Psoas muscle (tissue), 8 donors: ENCODE measurements around the gene DUOX2. TPM values are rescaled to one million over a fixed set of nuclear protein-coding genes. Genes with fewer than 3 reads are reported as not detected.

Experiments
- ATAC-seq, 4 donors: fragments of 200-7000 bp; cut with Tn5 transposase; one replicate each; pipeline ENCODE4 v1.9.1; 2020; ENCODE audit warnings: moderate library complexity in 3 of 4, mild to moderate bottlenecking in 2 of 4
- DNase-seq, 2 donors: peaks; one replicate each; pipeline ENCODE4 v3.0.0-alpha.2; 2020
- H3K27ac ChIP-seq: fragments of 200-600 bp; one replicate; pipeline ENCODE4 v1.8.0; 2022
- H3K27me3 ChIP-seq, 3 donors: fragments of 200-600 bp in 1 of 3; one replicate each; pipeline versions ENCODE4 v1.6.1 to v1.8.0; 2013 to 2022; ENCODE audit warnings: low read length in 2 of 3, mild to moderate bottlenecking in 2 of 3, moderate library complexity in 1 of 3; ENCODE audit not compliant: insufficient read depth in 3 of 3
- H3K36me3 ChIP-seq, 2 donors: fragments of 200-600 bp in 1 of 2; one replicate each; pipeline versions ENCODE4 v1.6.1 to v1.8.0; 2013 to 2022; ENCODE audit warnings: low read depth in 1 of 2, mild to moderate bottlenecking in 1 of 2, moderate library complexity in 1 of 2; ENCODE audit not compliant: insufficient read depth in 1 of 2
- H3K4me1 ChIP-seq: fragments of 200-600 bp; one replicate; pipeline ENCODE4 v1.8.0; 2022
- H3K4me3 ChIP-seq: fragments of 200-600 bp; one replicate; pipeline ENCODE4 v1.8.0; 2022; ENCODE audit warnings: mild to moderate bottlenecking
- H3K9me3 ChIP-seq: fragments of 200-600 bp; one replicate; pipeline ENCODE4 v1.8.0; 2022
- CTCF ChIP-seq: fragments of 200-600 bp; IDR thresholded peaks from one replicate; pipeline ENCODE4 v1.8.0; 2022; ENCODE audit warnings: antibody characterized with exemption
- WGBS, 3 donors: extraction: QIAGEN DNeasy Blood & Tissue Kit; methylation state at CpG; one replicate each; pipeline versions ENCODE4 v1.1.6 to v1.1.7; 2013; 5-methylcytosine and 5-hydroxymethylcytosine counted together
- intact Hi-C, 2 donors: fragments of 100-400 bp; cut with DNase I; formaldehyde crosslinking; loops; one replicate each; pipeline versions ENCODE4 v1.11.0 to v1.14.2; 2022
- polyA plus RNA-seq, 3 donors: library from polyadenylated mRNA; stranded (reverse); fragments of 200-250 nt; gene quantifications; one replicate each; pipeline ENCODE4 v1.2.3, GENCODE V29; 2013
- total RNA-seq, 4 donors: library from RNA; stranded (reverse); fragmentation: NEBNext Ultra II Directional in 2 of 4; extraction: Animal tissue kit (Norgen Biotek cat#: 25700) in 2 of 4; gene quantifications; one replicate each; pipeline versions ENCODE4 v1.2.1 to v1.2.4, GENCODE V29; 2021 to 2023
- donor health status: healthy with polysubstance abuse.
- donor health status: DM: no; HTN: no; CAD: no; lungs with moderate emphysema.
- donor health status: Bipolar disorder and iron deficiency.
- donor health status: healthy.
- donor health status: DM: yes; HTN: yes; CAD: no.
- donor health status: DM: no; HTN: no; CAD: no.
- donor health status: DM: no; HTN: no; CAD: no.
- donor health status: DM: yes; HTN: yes; CAD: no.

The DUOX2 gene
- total and polyA plus RNA-seq, 7 donors, result 0.01 to 0.73 (median 0.04) TPM; not detected in 2

DNA sequence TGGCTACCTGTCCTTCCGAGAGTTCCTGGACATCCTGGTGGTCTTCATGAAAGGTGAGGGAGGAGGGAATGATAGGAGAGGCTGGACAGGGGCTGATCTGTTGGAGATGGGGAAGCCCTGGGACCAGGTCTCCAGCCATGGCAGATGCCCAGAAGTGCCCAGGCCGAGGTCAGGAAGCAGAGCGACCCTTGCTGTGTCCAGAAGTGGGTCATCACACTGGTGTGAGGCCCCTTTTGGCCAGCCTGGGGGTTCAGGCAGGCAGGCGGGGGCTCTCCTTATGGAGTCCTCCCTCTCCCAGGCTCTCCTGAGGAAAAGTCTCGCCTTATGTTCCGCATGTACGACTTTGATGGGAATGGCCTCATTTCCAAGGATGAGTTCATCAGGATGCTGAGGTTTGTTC is 33.6 kb upstream of the DUOX2 start:
- Histone ChIP-seq H3K4me1 (no peaks in the 10 kb centered on the region), H3K4me3 (no peak overlapping the region), H3K9me3 (no peaks in the 10 kb centered on the region), H3K27me3 (no peaks in the 10 kb centered on the region), H3K36me3 (no peaks in the 10 kb centered on the region), H3K27ac (no peak overlapping the region)
- WGBS, 3 donors, result 86 to 96% (median 88%) methylated on average over 6 to 7 of the region's 7 CpGs
- ATAC-seq (no peak), DNase-seq (no peak)
- no peak for TF ChIP-seq CTCF
- intact Hi-C loops, result no loop called here

GRCh38 chr15:45146405-45146804 is 32.4 kb upstream of the DUOX2 start:
- no peak for ATAC-seq
- Histone ChIP-seq H3K9me3 (no peaks in the 10 kb centered on the region), H3K27me3 (no peaks in the 10 kb centered on the region), H3K4me1 (no peaks in the 10 kb centered on the region), H3K4me3 (no peak overlapping the region), H3K36me3 (no peaks in the 10 kb centered on the region), H3K27ac (no peak overlapping the region)
- DNase-seq, result no peak
- intact Hi-C loops, result no loop called here
- no peak for TF ChIP-seq CTCF
- 72 to 82% (median 73%) methylated on average over 4 of the region's 4 CpGs for WGBS, 3 donors

DNA sequence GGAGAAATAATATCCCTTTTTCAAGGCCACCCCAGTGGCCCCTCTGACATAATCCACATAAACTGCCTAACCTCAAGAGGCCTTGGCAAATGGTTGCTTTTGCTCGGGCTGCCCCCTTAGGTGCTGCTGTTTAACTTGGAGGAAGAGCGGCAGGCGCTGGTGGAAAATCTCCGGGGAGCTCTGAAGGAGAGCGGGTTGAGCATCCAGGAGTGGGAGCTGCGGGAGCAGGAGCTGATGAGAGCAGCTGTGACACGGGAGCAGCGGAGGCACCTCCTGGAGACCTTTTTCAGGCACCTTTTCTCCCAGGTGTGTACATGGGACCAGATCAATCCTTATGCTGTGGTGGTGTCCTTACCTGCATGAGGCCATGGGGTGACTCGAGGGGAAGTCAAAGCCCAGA is 30.8 kb upstream of the DUOX2 start:
- intact Hi-C loops, result no loop called here
- no peaks in the 10 kb centered on the region for H3K4me1 ChIP-seq
- ATAC-seq, result no peak
- DNase-seq, result no peak
- no peak overlapping the region for H3K27ac ChIP-seq
- H3K36me3 ChIP-seq, result no peaks in the 10 kb centered on the region
- no peak overlapping the region for H3K4me3 ChIP-seq
- 69 to 74% (median 74%) methylated on average over 9 of the region's 9 CpGs for WGBS, 3 donors
- no peaks in the 10 kb centered on the region for H3K9me3 ChIP-seq
- TF ChIP-seq CTCF, result no peak
- no peaks in the 10 kb centered on the region for H3K27me3 ChIP-seq

- Histone ChIP-seq H3K4me1 (no peaks in the 10 kb centered on the region), H3K4me3 (no peak overlapping the region), H3K27me3 (no peaks in the 10 kb centered on the region), H3K9me3 (no peaks in the 10 kb centered on the region), H3K27ac (no peak overlapping the region), H3K36me3 (no peaks in the 10 kb centered on the region)
- TF ChIP-seq CTCF, result no peak
- intact Hi-C loops, result no loop called here
- no peak for ATAC-seq
- 75 to 86% (median 76%) methylated on average over 11 of the region's 11 CpGs for WGBS, 3 donors
- DNase-seq, result no peak
These were observed 30.0 kb upstream of the DUOX2 start for GRCh38 chr15:45143946-45144345.

GRCh38 chr15:45143056-45143455 is 29.1 kb upstream of the DUOX2 start:
- no peaks in the 10 kb centered on the region for H3K4me1 ChIP-seq
- WGBS, 3 donors, result 76 to 92% (median 78%) methylated on average over 7 of the region's 7 CpGs
- no peak overlapping the region for H3K27ac ChIP-seq
- ATAC-seq (no peak), DNase-seq (no peak)
- H3K27me3 ChIP-seq, result no peaks in the 10 kb centered on the region
- H3K9me3 ChIP-seq, result no peaks in the 10 kb centered on the region
- no peak for TF ChIP-seq CTCF
- intact Hi-C loops, result no loop called here
- no peak overlapping the region for H3K4me3 ChIP-seq
- no peaks in the 10 kb centered on the region for H3K36me3 ChIP-seq
